Neural progenitor cell (in vitro differentiated cells): ENCODE results near the gene SORT1.

Experiments
- EZH2 ChIP-seq: fragments of 200-600 bp; sonication (generic); IDR thresholded peaks from 2 replicates; pipeline ENCODE4 v1.6.1; 2017; ENCODE audit warnings: antibody characterized with exemption, mild to moderate bottlenecking, moderate library complexity
- EZH2phosphoT487 ChIP-seq: fragments of 200-600 bp; sonication (generic); IDR thresholded peaks from 2 replicates; pipeline ENCODE4 v1.6.1; 2017; ENCODE audit warnings: antibody characterized with exemption
- TF ChIP-seq, protein P1 (sequence below): fragments of 200-600 bp; sonication (generic); IDR thresholded peaks from 2 replicates; pipeline ENCODE4 v1.5.1; 2017; ENCODE audit warnings: antibody characterized with exemption, mild to moderate bottlenecking

DNA sequence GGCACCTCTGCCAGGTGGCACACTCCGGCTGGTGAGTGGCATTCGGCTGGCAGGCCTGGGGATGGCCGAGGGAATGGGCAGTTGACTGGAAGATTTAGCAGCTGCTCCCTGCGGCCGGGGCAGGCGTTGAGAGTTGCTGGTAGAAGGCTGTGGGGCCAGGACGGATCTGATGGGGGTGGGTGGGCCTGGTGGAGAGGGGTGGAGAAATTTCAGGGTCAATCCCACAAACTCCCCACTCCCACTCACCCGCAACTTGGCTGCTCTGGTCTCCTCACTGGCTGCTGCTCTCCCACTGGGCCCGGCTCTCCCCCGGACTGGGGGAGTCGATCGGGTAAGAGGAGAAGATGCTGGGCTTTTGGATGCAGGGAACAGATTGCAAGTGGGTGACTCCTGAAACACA lies 116.9 kb downstream of the SORT1 start:
- TF ChIP-seq, protein P1, sequence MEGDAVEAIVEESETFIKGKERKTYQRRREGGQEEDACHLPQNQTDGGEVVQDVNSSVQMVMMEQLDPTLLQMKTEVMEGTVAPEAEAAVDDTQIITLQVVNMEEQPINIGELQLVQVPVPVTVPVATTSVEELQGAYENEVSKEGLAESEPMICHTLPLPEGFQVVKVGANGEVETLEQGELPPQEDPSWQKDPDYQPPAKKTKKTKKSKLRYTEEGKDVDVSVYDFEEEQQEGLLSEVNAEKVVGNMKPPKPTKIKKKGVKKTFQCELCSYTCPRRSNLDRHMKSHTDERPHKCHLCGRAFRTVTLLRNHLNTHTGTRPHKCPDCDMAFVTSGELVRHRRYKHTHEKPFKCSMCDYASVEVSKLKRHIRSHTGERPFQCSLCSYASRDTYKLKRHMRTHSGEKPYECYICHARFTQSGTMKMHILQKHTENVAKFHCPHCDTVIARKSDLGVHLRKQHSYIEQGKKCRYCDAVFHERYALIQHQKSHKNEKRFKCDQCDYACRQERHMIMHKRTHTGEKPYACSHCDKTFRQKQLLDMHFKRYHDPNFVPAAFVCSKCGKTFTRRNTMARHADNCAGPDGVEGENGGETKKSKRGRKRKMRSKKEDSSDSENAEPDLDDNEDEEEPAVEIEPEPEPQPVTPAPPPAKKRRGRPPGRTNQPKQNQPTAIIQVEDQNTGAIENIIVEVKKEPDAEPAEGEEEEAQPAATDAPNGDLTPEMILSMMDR, result no peak
- no peak for TF ChIP-seq EZH2
- no peak for TF ChIP-seq EZH2phosphoT487
